GM03348 (cell line): ENCODE measurements around the gene GNPDA2.
"Not testable (repeated sequence)": the region's sequence is repeated elsewhere in the genome, so short reads cannot be mapped to it uniquely, and the experiment has no call there.

ENCODE experiments used
- DNase-seq: peaks from one replicate; pipeline ENCODE4 v3.0.0; 2012; ENCODE audit warnings: low spot score

Gene GNPDA2

DNA sequence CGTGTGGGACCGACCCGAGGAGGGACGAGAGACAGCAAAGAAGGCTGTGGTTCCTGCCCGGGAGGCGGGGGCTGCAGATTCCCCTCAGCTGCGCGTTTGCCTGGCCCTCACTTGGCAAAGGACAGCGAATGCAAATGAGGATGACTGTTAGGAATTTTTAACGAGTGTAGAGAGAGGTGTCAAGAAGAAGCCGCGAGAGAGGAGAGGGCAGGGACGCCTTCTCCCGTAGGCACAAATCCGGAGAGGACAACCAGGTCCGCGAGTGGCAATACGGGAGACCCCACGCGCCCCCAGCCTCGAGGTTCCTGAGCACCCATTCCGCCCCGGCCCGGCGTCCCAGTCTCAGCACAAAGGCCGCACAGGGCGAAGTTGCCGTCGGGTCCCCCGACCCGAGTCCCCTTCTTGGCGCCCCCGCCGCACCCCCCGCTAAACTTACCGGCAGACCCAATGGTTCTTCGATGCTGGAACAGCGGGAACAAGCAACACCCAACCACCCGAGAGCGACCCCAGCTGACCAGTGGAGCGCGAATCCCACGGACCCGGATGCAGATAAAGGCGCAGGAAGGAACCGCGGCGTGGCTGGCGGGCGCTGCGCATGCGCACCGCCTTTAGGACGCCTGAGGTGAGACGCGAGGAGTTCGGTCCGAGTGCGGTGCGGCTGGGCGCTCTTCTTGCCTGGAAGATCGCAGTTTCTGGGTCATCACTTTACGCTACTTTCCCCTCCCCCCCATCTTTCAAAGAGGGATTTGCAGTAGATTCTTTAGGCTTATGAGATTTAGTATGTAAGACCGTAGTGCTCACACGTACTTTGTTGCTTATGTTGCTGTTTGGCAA, at the start of gene GNPDA2:
Gene GNPDA2, minus strand, starts transcription at position 519 of the 834 bp plus-strand sequence. CDS start 4,349 bp downstream, outside the sequence.
- peak; percentile 97 for DNase-seq

DNA sequence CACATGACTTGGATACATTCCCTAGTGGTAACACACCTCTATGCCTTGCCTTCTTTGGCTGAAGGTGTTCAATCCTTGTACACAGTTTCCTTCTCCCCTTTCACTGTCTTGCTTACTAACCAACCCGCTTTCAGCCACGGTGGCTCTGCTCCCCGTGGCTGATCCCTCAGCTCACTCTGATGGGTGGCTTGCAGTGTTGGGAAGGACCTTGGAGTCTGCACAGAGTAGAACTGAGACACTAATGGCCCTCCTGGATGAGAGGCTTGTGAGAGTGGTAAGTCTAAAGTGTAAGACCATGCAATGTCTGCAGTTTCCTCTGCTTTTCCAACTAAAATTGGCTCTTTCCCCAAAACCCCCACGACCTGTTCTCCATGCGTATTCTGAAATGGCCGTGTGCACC, 46.0 kb upstream of the GNPDA2 start:
- no peak for DNase-seq

GRCh38 chr4:44771789-44772188, 45.4 kb upstream of the GNPDA2 start:
- DNase-seq = no peak

- no peak for DNase-seq
Measured at GRCh38 chr4:44766453-44766852, 40.1 kb upstream of the GNPDA2 start.

DNA sequence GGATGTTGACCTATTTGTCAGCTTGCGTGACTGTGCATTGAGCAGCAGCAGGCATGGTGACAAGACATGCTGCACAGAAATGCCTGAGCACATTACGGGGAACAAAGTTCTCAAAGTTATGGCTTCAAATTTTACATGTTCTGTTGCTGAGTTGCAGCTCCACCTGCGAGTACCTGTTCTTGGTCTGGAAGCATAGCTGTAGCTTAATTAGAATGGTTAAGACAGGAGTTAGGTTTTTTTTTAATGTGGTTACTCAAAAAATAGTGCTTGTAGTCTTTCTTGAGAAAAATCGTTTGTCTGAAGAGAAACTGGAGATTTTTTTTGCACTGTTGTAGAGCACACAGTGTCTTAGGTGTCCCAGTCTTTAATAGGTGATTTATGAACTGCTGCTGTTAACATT, 38.8 kb upstream of the GNPDA2 start:
- DNase-seq = no peak

- no peak for DNase-seq
Measured at GRCh38 chr4:44761306-44761705, 35.0 kb upstream of the GNPDA2 start.

DNA sequence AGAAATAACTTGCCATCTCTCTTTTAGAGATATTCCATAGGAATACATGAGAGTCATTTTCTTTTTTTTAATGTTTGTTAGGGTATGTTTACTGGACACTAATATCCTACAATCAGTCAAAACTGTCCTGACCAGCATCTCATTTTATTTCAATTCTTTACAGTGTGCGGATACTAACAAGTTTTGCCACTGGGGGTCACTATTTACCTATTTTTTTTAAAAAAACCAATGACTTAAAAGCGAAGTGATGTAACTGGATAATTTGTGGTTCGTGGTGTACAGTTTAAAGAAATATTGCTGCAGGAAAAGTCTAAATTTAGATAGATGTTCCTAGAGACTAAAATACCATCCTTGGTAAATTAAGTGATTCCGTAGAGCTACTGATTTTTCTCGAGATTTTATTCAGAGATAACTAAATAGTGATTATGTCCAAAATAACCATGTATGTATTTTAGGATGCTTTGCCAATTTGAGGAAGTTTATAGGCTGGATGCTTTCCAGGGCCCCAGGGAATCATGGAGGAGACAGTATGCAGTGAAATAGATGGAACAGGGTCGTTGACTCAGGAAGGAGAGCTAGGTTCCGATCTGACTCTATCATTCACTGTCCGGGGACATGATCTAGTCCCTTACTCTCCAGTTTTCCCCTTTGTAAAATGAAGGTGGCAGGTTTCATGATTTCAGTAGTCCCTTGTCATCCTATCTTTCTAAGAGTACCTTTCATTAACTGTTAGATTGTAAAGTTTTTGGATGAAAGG, 34.0 kb upstream of the GNPDA2 start:
- peak; percentile 27 for DNase-seq

GRCh38 chr4:44756559-44756958, 30.2 kb upstream of the GNPDA2 start:
- DNase-seq = peak; percentile 9

- no peak for DNase-seq
Measured at GRCh38 chr4:44740201-44740600, 13.8 kb upstream of the GNPDA2 start.

DNA sequence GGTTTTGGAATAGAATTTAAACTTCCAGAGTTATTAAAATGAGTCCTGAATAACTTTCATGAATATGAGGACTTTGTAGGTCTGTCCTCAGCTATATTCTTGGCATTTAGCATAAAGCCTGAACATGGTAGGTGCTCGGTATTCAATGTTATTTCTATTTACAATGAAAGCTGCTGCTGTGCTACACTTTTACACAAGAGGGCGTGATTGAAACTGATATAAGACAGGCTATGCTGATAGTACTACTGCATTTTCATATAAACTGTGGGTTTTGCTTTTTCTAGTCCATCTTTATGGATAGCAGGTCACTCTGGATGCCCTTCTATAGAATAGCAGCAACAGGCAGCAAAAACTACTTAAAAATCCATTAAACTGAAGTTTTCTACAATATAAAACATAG, 12.3 kb upstream of the GNPDA2 start:
- no peak for DNase-seq

DNA sequence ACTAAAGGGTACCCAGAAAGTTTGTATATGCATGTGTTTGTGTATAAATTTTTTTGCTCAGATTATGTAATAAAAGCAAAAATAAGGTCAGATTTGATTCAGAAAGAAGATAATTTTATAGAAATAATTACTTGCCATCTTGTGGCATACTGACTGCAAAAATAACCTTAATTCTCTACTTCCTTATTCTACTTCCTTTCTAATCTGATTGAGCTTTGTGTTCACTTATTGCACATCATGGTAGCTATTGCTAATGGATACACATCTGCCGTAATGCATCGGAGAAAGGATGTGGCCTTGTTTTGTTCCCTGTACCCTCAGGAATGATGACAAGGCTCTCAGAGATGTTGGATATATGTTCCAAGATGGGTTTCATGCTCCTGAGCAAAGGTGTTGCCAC, 10.5 kb upstream of the GNPDA2 start:
- no peak for DNase-seq

GRCh38 chr4:44728694-44729093, 2.3 kb upstream of the GNPDA2 start:
- DNase-seq = not testable (repeated sequence)

- no peak for DNase-seq
Measured at GRCh38 chr4:44727471-44727870, 1.1 kb upstream of the GNPDA2 start.

- peak; percentile 16 for DNase-seq
Measured at GRCh38 chr4:44725726-44726037, 674 bp downstream of the GNPDA2 start.

DNA sequence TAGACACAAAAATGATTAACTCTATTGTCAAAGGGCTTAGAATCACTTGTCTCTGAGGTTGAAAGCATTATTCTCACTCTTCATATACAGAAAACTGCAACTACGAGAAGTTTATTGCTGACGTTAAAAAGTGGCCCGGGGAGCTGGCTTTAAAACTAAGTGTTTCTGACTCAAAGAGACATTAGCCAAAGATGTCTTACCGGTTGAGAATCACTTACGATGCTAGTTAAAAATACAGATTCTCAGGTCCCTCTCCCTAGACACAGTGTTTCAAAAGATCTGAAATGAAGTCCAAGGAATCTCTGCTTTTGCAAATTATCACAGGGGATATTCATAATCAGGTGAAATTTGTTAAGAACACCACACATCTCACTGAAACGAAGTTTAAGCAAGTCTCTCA, 1.2 kb downstream of the GNPDA2 start:
- peak; percentile 6 for DNase-seq

- DNase-seq = no peak
Measured at GRCh38 chr4:44722001-44722400, 4.4 kb downstream of the GNPDA2 start.

- no peak for DNase-seq
Measured at GRCh38 chr4:44720371-44720770, 6.0 kb downstream of the GNPDA2 start.

DNA sequence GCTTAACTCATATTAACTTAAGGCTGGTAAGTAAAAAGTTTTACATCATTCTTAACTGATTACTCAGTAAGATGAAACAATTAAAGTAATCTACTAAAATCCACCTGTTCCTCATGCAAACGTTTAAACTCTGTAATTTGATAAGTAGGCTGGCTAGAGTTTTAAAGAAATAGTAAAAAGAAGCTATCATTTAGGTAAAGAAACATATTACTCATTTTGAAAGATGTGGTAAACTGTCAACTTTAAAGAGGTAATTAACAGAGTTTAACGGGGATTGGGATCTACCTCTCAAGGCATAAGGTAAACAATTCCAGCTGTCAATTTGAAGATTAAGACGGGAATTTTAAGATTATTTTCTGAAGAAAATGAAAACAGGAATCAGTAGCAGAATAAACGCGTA, 9.8 kb downstream of the GNPDA2 start:
- DNase-seq = no peak

DNA sequence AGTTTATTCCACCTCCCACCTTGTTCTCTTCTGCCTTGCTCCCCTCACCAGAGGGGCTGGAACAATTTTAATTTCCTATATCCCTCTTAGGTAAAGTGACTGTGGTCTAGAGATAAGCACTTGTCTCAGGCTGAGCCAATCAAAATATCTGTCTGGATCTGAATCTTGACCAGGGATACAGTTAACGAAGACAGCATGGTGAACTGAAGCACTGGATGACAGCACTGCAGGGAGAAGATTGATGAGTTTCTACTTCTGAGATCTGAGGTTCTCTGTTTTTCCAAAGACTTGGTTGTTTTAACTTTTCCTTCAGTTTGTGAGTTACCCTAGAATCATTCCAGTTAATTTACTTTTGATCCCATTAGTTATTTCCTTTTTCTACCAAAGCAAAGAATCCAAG, 13.2 kb downstream of the GNPDA2 start:
- DNase-seq = no peak

DNA sequence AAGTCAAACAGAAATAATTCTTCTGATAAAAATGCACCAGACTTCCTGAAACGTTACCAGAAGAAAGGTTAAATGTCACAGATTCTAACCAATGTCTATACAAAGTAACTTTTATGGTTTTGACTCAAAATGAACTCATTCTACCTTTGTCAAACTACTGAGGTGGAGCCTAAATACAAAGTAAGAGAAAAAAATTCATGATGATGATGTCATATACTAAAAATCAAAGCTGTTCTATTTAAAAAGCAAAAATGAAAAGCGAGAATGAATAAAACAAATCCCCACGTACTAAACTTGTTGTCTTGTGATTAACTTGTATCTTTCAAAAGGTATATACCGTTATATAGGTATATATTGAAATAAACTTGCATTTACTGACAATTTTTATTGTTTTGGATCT, 21.7 kb downstream of the GNPDA2 start:
- DNase-seq = no peak

GRCh38 chr4:44701037-44701436, 25.3 kb downstream of the GNPDA2 start:
- DNase-seq = no peak

DNA sequence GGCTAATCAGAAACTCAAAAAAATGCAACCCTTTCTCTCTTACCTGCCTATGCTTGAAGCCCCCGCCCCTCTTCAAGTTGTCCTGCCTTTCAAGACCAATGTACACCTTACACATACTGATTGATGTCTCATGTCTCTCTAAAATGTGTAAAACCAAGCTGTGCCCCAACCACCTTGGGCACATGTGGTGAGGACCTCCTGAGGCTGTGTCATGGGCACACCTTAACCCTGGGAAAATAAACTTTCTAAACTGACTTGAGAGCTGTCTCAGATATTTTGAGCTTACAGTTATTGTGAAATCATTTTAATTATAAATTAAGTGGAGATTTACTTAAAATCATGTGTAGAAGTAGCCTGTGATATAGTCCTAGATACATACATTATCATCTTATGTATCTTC, 25.9 kb downstream of the GNPDA2 start:
- DNase-seq = no peak

GRCh38 chr4:44684648-44685047, 41.7 kb downstream of the GNPDA2 start:
- DNase-seq = no peak

- no peak for DNase-seq
Measured at GRCh38 chr4:44679060-44679459, 47.3 kb downstream of the GNPDA2 start.
